HCT116 (cell line): Measurements from ENCODE around the gene PPM1F. TPM values are rescaled to one million over a fixed set of nuclear protein-coding genes. Genes with fewer than 3 reads are reported as not detected.

Experiments used
- ATAC-seq: fragments of 200-7000 bp; cut with Tn5 transposase; 2 replicates; pipeline ENCODE4 v1.9.1; 2020; ENCODE audit warnings: mild to moderate bottlenecking, moderate library complexity
- BruUV-seq: library from RNA; stranded (reverse); fragments of 400-500 nt; replicated peaks from 2 replicates; lab custom pipeline; 2021; lab: Mats Ljungman, UMichigan
- CTCF ChIA-PET: fragments of 300-600 bp; sonication (Branson Sonifier 250); formaldehyde crosslinking; loops from one replicate; lab custom pipeline; 2021; ENCODE audit warnings: antibody characterized with exemption; lab: Charles Lee
- POLR2A ChIA-PET: fragments of 300-600, 350-600 bp; sonication (Branson Sonifier 250); formaldehyde crosslinking; loops from one replicate; lab custom pipeline; 2021; ENCODE audit warnings: antibody characterized with exemption; lab: Charles Lee
- RAD21 ChIA-PET, 2 experiments: fragments of 300-600 bp; sonication (Branson Sonifier 250); formaldehyde crosslinking; loops; one replicate each; lab custom pipeline; 2023; ENCODE audit warnings: low total read pairs in 2 of 2; ENCODE audit not compliant: uncharacterized antibody in 2 of 2, unreplicated experiment in 2 of 2, low non-redundant PET in 1 of 2; lab: Charles Lee
- DNase-seq: peaks from one replicate; pipeline ENCODE4 v3.0.0-alpha.2; 2010; ENCODE audit warnings: low read depth, low spot score
- H2AFZ ChIP-seq: fragments of 200-600 bp; shearing (Covaris generic), sonication (generic); 2 replicates; pipeline ENCODE4 v1.6.1; 2017; ENCODE audit warnings: low read depth, mixed run types, mixed read lengths, antibody characterized with exemption, low read length; ENCODE audit not compliant: poor library complexity, severe bottlenecking
- H3K27ac ChIP-seq: 2 replicates; pipeline ENCODE4 v1.5.1; 2012; ENCODE audit warnings: low read depth, low read length
- H3K27me3 ChIP-seq: fragments of 200-600 bp; sonication (generic); 2 replicates; pipeline ENCODE4 v1.6.1; 2016; ENCODE audit warnings: mixed run types, low read length, mixed read lengths; ENCODE audit not compliant: insufficient read depth
- H3K36me3 ChIP-seq, 2 experiments: fragments of 200-500 bp in 1 of 2; fragments of 200-600 bp in 1 of 2; sonication (Bioruptor generic) in 1 of 2; sonication (generic) in 1 of 2; 2 replicates each; pipeline versions ENCODE4 v1.5.1 to v1.6.1; 2014 to 2016; ENCODE audit warnings: low read length in 2 of 2, inconsistent platforms in 1 of 2, mixed read lengths in 1 of 2, mixed run types in 1 of 2; ENCODE audit not compliant: insufficient read depth in 2 of 2, control insufficient read depth in 1 of 2
- H3K4me1 ChIP-seq, 2 experiments: fragments of 200-600 bp in 1 of 2; sonication (generic) in 1 of 2; 2 replicates each; pipeline versions ENCODE4 v1.5.1 to v1.6.1; 2012 to 2017; ENCODE audit warnings: low read length in 2 of 2, inconsistent platforms in 1 of 2, mild to moderate bottlenecking in 1 of 2, mixed read lengths in 1 of 2, mixed run types in 1 of 2, moderate library complexity in 1 of 2; ENCODE audit not compliant: insufficient read depth in 2 of 2, control insufficient read depth in 1 of 2
- H3K4me2 ChIP-seq: fragments of 200-600 bp; sonication (generic); 2 replicates; pipeline ENCODE4 v1.6.1; 2017; ENCODE audit warnings: mixed run types, low read length, mixed read lengths
- H3K4me3 ChIP-seq, 2 experiments: fragments of 200-600 bp in 1 of 2; sonication (generic) in 1 of 2; replicated peaks in 1 of 2; 2 replicates each; pipeline ENCODE4 v1.5.1; 2011 to 2016; ENCODE audit warnings: low read length in 2 of 2, control low read depth in 1 of 2, low read depth in 1 of 2, mild to moderate bottlenecking in 1 of 2, mixed read lengths in 1 of 2, mixed run types in 1 of 2
- H3K79me2 ChIP-seq: fragments of 200-600 bp; sonication (generic); 2 replicates; pipeline ENCODE4 v1.6.1; 2017; ENCODE audit warnings: mild to moderate bottlenecking, mixed run types, low read length, moderate library complexity, mixed read lengths; ENCODE audit not compliant: insufficient read depth
- H3K9ac ChIP-seq: fragments of 200-600 bp; sonication (generic); 2 replicates; pipeline ENCODE4 v1.6.1; 2016; ENCODE audit warnings: low read length, mixed read lengths
- H3K9me2 ChIP-seq: fragments of 200-600 bp; sonication (generic), shearing (Covaris generic); 2 replicates; pipeline ENCODE4 v1.6.1; 2017; ENCODE audit warnings: mixed run types, mild to moderate bottlenecking, moderate library complexity; ENCODE audit not compliant: insufficient read depth
- H3K9me3 ChIP-seq, 2 experiments: fragments of 200-500 bp in 1 of 2; fragments of 200-600 bp in 1 of 2; sonication (Bioruptor generic) in 1 of 2; sonication (generic) in 1 of 2; 2 replicates each; pipeline ENCODE4 v1.6.1; 2014 to 2017; ENCODE audit warnings: low read length in 2 of 2, mixed read lengths in 2 of 2, inconsistent platforms in 1 of 2, low read depth in 1 of 2, mild to moderate bottlenecking in 1 of 2, mixed run types in 1 of 2, moderate library complexity in 1 of 2; ENCODE audit not compliant: control insufficient read depth in 1 of 2, insufficient read depth in 1 of 2
- H4K20me1 ChIP-seq: fragments of 200-600 bp; sonication (generic), shearing (Covaris generic); 2 replicates; pipeline ENCODE4 v1.6.1; 2017; ENCODE audit warnings: mixed run types, mild to moderate bottlenecking, moderate library complexity; ENCODE audit not compliant: insufficient read depth
- CBX3 ChIP-seq: IDR thresholded peaks from 2 replicates; pipeline ENCODE4 v1.6.1; 2012; ENCODE audit warnings: low read depth
- CEBPB ChIP-seq: IDR thresholded peaks from 2 replicates; pipeline ENCODE4 v1.6.1; 2012; ENCODE audit warnings: low read depth
- ELF1 ChIP-seq: IDR thresholded peaks from 2 replicates; pipeline ENCODE4 v1.6.1; 2012; ENCODE audit warnings: low read depth, borderline replicate concordance
- EZH2 ChIP-seq: fragments of 200-600 bp; sonication (generic); IDR thresholded peaks from 2 replicates; pipeline ENCODE4 v1.6.1; 2017; ENCODE audit warnings: antibody characterized with exemption, mixed run types
- EZH2phosphoT487 ChIP-seq: fragments of 200-600 bp; IDR thresholded peaks from 2 replicates; pipeline ENCODE4 v1.6.1; 2018; ENCODE audit warnings: antibody characterized with exemption, borderline replicate concordance
- FOSL1 ChIP-seq: IDR thresholded peaks from 2 replicates; pipeline ENCODE4 v1.6.1; 2012; ENCODE audit warnings: low read depth
- POLR2A ChIP-seq: IDR thresholded peaks from 2 replicates; pipeline ENCODE4 v1.7.0; 2011; ENCODE audit warnings: borderline replicate concordance; ENCODE audit not compliant: insufficient read depth, insufficient read length; ENCODE audit errors: extremely low read depth
- RAD21 ChIP-seq: IDR thresholded peaks from 2 replicates; pipeline ENCODE4 v1.6.1; 2012; ENCODE audit warnings: low read depth, mild to moderate bottlenecking
- SIN3A ChIP-seq: IDR thresholded peaks from 2 replicates; pipeline ENCODE4 v1.6.1; 2012; ENCODE audit warnings: low read depth
- SP1 ChIP-seq: IDR thresholded peaks from 2 replicates; pipeline ENCODE4 v1.6.1; 2012; ENCODE audit warnings: low read depth
- SRF ChIP-seq: IDR thresholded peaks from 2 replicates; pipeline ENCODE4 v1.6.1; 2012; ENCODE audit warnings: low read depth
- YY1 ChIP-seq: IDR thresholded peaks from 2 replicates; pipeline ENCODE4 v1.6.1; 2011; ENCODE audit warnings: low read length, low read depth, moderate library complexity, mild to moderate bottlenecking; ENCODE audit not compliant: insufficient replicate concordance; ENCODE audit errors: extremely low read depth
- ZFX ChIP-seq: fragments of 450-650 bp; IDR thresholded peaks from 2 replicates; pipeline ENCODE4 v1.6.1; 2017
- intact Hi-C: fragments of 100-400 bp; cut with micrococcal nuclease; formaldehyde crosslinking; loops from 2 replicates; pipeline ENCODE4 v1.10.0; 2022
- total RNA-seq: library from RNA; stranded (reverse); gene quantifications from one replicate; pipeline ENCODE4 v1.2.1, GENCODE V29; 2021; ENCODE audit not compliant: unreplicated experiment
- TF ChIP-seq, protein P1 (sequence below): IDR thresholded peaks from 2 replicates; pipeline ENCODE4 v1.6.1; 2011; ENCODE audit warnings: mild to moderate bottlenecking, low read length, moderate library complexity; ENCODE audit not compliant: insufficient replicate concordance; ENCODE audit errors: extremely low read depth
- TF ChIP-seq, protein P2 (sequence below): IDR thresholded peaks from 2 replicates; pipeline ENCODE4 v1.6.1; 2012
- TF ChIP-seq, protein P3 (sequence below), 3 experiments: fragments of 200-600 bp in 1 of 3; sonication (generic) in 1 of 3; IDR thresholded peaks in 2 of 3; conservative IDR thresholded peaks in 1 of 3; 2 replicates each; pipeline ENCODE4 v1.5.1; 2012 to 2017; ENCODE audit warnings: low read depth in 2 of 3, low read length in 2 of 3, antibody characterized with exemption in 1 of 3, borderline replicate concordance in 1 of 3, control low read depth in 1 of 3, mild to moderate bottlenecking in 1 of 3, mixed read lengths in 1 of 3, mixed run types in 1 of 3, moderate library complexity in 1 of 3; ENCODE audit not compliant: insufficient read depth in 1 of 3
- TF ChIP-seq, protein P4 (sequence below): IDR thresholded peaks from 2 replicates; pipeline ENCODE4 v1.6.1; 2012; ENCODE audit warnings: low read depth

PPM1F gene
- total RNA-seq, 1 experiment from 2014 or later, result 27.3 TPM

DNA sequence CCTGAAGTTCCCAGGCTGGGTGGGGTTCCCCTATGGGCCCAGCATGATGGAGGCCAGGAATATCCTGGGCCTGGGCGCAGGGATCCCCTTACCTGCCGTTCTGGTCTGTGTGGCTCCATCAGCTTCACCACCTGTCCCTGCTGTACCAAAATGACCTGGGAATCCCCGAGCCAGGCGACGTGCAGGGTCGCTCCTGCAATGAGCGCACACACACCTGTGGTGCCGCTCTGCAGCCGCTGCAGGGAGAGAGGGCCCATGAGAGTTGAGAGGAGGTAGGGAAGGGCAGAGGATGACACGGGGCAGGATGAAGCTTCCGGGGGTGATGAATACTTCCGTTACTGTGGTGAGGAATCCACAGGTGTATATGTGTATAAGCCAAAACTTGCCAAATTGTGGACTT is 21.6 kb downstream of the PPM1F start (continued):
- no peak for TF ChIP-seq CBX3
- TF ChIP-seq RAD21, result no peak

DNA sequence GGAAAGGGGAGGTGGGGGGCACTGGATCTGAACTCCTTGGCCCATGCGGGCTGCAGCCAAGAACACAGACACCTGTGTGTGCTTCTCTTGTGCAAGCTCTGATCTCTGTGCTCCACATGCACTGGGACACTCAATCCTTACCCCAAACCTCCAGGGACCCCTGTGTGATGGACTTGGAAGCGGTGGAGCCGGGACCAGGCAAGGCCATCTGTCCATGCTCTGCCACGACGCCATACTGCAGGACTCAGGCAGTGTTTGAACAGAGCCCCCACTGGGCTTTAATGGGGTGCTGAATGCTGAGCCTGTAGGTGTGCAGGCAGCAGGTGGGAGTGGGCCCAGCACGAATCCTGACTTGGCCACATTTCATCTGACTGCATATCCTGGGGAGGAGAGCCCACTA is 23.4 kb downstream of the PPM1F start:
- ChIA-PET POLR2A (no interaction called here), CTCF (interaction anchor here (1.2 kb wide), 1 partner anchor 9 kb away, joined by 4 read pairs; no protein-coding TSS in a partner anchor), RAD21 (no interaction called here)
- Histone ChIP-seq H3K27me3 (no peaks in the 10 kb centered on the region), H3K36me3 (peaks cover 13 to 17% of the 10 kb centered on the region in 2 experiments; a peak in 3 of 4 replicates), H4K20me1 (no peaks in the 10 kb centered on the region), H2AFZ (no peak overlapping the region), H3K79me2 (no peaks in the 10 kb centered on the region), H3K4me1 (no peaks in the 10 kb centered on the region), H3K9me2 (no peaks in the 10 kb centered on the region), H3K4me2 (no peak overlapping the region), H3K9ac (no peak overlapping the region), H3K4me3 (no peak overlapping the region), H3K27ac (no peak overlapping the region), H3K9me3 (no peaks in the 10 kb centered on the region)
- no peak for ATAC-seq
- intact Hi-C loops, result no loop called here
- TF ChIP-seq, protein P1, sequence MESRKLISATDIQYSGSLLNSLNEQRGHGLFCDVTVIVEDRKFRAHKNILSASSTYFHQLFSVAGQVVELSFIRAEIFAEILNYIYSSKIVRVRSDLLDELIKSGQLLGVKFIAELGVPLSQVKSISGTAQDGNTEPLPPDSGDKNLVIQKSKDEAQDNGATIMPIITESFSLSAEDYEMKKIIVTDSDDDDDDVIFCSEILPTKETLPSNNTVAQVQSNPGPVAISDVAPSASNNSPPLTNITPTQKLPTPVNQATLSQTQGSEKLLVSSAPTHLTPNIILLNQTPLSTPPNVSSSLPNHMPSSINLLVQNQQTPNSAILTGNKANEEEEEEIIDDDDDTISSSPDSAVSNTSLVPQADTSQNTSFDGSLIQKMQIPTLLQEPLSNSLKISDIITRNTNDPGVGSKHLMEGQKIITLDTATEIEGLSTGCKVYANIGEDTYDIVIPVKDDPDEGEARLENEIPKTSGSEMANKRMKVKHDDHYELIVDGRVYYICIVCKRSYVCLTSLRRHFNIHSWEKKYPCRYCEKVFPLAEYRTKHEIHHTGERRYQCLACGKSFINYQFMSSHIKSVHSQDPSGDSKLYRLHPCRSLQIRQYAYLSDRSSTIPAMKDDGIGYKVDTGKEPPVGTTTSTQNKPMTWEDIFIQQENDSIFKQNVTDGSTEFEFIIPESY, result no peak
- TF ChIP-seq EZH2 (no peak), SIN3A (no peak), EZH2phosphoT487 (no peak), YY1 (no peak), CEBPB (no peak), POLR2A (no peak), SRF (no peak), SP1 (no peak), CBX3 (no peak), FOSL1 (no peak), ZFX (no peak), RAD21 (no peak), ELF1 (no peak)
- TF ChIP-seq, protein P2, sequence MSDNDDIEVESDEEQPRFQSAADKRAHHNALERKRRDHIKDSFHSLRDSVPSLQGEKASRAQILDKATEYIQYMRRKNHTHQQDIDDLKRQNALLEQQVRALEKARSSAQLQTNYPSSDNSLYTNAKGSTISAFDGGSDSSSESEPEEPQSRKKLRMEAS, result no peak
- TF ChIP-seq, protein P3, sequence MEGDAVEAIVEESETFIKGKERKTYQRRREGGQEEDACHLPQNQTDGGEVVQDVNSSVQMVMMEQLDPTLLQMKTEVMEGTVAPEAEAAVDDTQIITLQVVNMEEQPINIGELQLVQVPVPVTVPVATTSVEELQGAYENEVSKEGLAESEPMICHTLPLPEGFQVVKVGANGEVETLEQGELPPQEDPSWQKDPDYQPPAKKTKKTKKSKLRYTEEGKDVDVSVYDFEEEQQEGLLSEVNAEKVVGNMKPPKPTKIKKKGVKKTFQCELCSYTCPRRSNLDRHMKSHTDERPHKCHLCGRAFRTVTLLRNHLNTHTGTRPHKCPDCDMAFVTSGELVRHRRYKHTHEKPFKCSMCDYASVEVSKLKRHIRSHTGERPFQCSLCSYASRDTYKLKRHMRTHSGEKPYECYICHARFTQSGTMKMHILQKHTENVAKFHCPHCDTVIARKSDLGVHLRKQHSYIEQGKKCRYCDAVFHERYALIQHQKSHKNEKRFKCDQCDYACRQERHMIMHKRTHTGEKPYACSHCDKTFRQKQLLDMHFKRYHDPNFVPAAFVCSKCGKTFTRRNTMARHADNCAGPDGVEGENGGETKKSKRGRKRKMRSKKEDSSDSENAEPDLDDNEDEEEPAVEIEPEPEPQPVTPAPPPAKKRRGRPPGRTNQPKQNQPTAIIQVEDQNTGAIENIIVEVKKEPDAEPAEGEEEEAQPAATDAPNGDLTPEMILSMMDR (IDR thresholded peaks at IDR 0.05 in 2 of 3, conservative IDR thresholded peaks at IDR 0.05 in 1 of 3; ENCODE audit: borderline replicate concordance in 1 of 3, insufficient read depth in 1 of 3, low read depth in 2 of 3, low read length in 2 of 3), result no peak
- TF ChIP-seq, protein P4, sequence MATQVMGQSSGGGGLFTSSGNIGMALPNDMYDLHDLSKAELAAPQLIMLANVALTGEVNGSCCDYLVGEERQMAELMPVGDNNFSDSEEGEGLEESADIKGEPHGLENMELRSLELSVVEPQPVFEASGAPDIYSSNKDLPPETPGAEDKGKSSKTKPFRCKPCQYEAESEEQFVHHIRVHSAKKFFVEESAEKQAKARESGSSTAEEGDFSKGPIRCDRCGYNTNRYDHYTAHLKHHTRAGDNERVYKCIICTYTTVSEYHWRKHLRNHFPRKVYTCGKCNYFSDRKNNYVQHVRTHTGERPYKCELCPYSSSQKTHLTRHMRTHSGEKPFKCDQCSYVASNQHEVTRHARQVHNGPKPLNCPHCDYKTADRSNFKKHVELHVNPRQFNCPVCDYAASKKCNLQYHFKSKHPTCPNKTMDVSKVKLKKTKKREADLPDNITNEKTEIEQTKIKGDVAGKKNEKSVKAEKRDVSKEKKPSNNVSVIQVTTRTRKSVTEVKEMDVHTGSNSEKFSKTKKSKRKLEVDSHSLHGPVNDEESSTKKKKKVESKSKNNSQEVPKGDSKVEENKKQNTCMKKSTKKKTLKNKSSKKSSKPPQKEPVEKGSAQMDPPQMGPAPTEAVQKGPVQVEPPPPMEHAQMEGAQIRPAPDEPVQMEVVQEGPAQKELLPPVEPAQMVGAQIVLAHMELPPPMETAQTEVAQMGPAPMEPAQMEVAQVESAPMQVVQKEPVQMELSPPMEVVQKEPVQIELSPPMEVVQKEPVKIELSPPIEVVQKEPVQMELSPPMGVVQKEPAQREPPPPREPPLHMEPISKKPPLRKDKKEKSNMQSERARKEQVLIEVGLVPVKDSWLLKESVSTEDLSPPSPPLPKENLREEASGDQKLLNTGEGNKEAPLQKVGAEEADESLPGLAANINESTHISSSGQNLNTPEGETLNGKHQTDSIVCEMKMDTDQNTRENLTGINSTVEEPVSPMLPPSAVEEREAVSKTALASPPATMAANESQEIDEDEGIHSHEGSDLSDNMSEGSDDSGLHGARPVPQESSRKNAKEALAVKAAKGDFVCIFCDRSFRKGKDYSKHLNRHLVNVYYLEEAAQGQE, result no peak
- no peak for DNase-seq
- no TSS peak for BruUV-seq
